HG03558 (cell line): ENCODE results near the gene ART5.
"Not testable (repeated sequence)": the region's sequence is repeated elsewhere in the genome, so short reads cannot be mapped to it uniquely, and the experiment has no call there.

Source experiments
- ATAC-seq: cut with Tn5 transposase; IDR thresholded peaks from one replicate; pipeline ENCODE4 v1.9.1; 2021; ENCODE audit warnings: moderate number of reproducible peaks; ENCODE audit not compliant: unreplicated experiment; ENCODE audit errors: extremely low read depth

Gene ART5

GRCh38 chr11:3626250-3626960 is 15.4 kb downstream of the ART5 start:
- ATAC-seq: no peak

GRCh38 chr11:3623767-3624458 is 17.9 kb downstream of the ART5 start:
- ATAC-seq: no peak

GRCh38 chr11:3623121-3623520 is 18.7 kb downstream of the ART5 start:
- ATAC-seq: no peak

GRCh38 chr11:3622521-3622920 is 19.3 kb downstream of the ART5 start:
- ATAC-seq: no peak

GRCh38 chr11:3617990-3618389 is 23.8 kb downstream of the ART5 start:
- ATAC-seq: no peak

GRCh38 chr11:3616721-3617460 is 24.9 kb downstream of the ART5 start:
- no peak for ATAC-seq

GRCh38 chr11:3615998-3616397 is 25.8 kb downstream of the ART5 start:
- no peak for ATAC-seq

- ATAC-seq: peak; percentile 70
These were observed 27.0 kb downstream of the ART5 start for GRCh38 chr11:3614742-3615171.

GRCh38 chr11:3613998-3614741 is 27.6 kb downstream of the ART5 start:
- no peak for ATAC-seq

GRCh38 chr11:3611976-3612678 is 29.7 kb downstream of the ART5 start:
- ATAC-seq: no peak

GRCh38 chr11:3610846-3611245 is 30.9 kb downstream of the ART5 start:
- no peak for ATAC-seq

- no peak for ATAC-seq
These were observed 32.2 kb downstream of the ART5 start for GRCh38 chr11:3609416-3610265.

GRCh38 chr11:3605771-3606203 is 36.0 kb downstream of the ART5 start:
- ATAC-seq: no peak

- no peak for ATAC-seq
These were observed 36.5 kb downstream of the ART5 start for GRCh38 chr11:3605283-3605662.

- ATAC-seq: no peak
These were observed 37.6 kb downstream of the ART5 start for GRCh38 chr11:3604167-3604566.

- ATAC-seq: not testable (repeated sequence)
These were observed 41.6 kb downstream of the ART5 start for GRCh38 chr11:3600201-3600600.

GRCh38 chr11:3597743-3598142 is 44.0 kb downstream of the ART5 start:
- ATAC-seq: not testable (repeated sequence)

- ATAC-seq: not testable (repeated sequence)
These were observed 50.5 kb downstream of the ART5 start for GRCh38 chr11:3591326-3591725.

- not testable (repeated sequence) for ATAC-seq
These were observed 51.6 kb downstream of the ART5 start for GRCh38 chr11:3590193-3590592.
